Skeletal muscle tissue (tissue), 4 donors: ENCODE results near the gene PIGK. TPM values are rescaled to one million over a fixed set of nuclear protein-coding genes. Genes with fewer than 3 reads are reported as not detected.
"Not testable (repeated sequence)": the region's sequence is repeated elsewhere in the genome, so short reads cannot be mapped to it uniquely, and the experiment has no call there.

Experiments used
- H3K27ac ChIP-seq: one replicate; pipeline ENCODE4 v1.7.0; 2013; ENCODE audit warnings: mild to moderate bottlenecking, low read depth, low read length, inconsistent platforms
- H3K27me3 ChIP-seq, 3 donors: one replicate each; pipeline ENCODE4 v1.7.0; 2013; ENCODE audit warnings: low read length in 3 of 3; ENCODE audit not compliant: control insufficient read depth in 3 of 3, insufficient read depth in 3 of 3
- H3K36me3 ChIP-seq, 3 donors: one replicate each; pipeline ENCODE4 v1.7.0; 2013; ENCODE audit warnings: low read length in 3 of 3; ENCODE audit not compliant: control insufficient read depth in 3 of 3, insufficient read depth in 3 of 3
- H3K4me1 ChIP-seq, 3 donors: one replicate each; pipeline ENCODE4 v1.7.0; 2013; ENCODE audit warnings: low read length in 3 of 3, mild to moderate bottlenecking in 3 of 3; ENCODE audit not compliant: control insufficient read depth in 3 of 3, insufficient read depth in 3 of 3
- H3K4me3 ChIP-seq, 3 donors: one replicate each; pipeline ENCODE4 v1.7.0; 2013; ENCODE audit warnings: low read length in 3 of 3
- H3K9ac ChIP-seq, 3 donors: one replicate each; pipeline ENCODE4 v1.7.0; 2013; ENCODE audit warnings: low read length in 3 of 3, mild to moderate bottlenecking in 3 of 3, moderate library complexity in 2 of 3, low read depth in 1 of 3
- H3K9me3 ChIP-seq, 3 donors: one replicate each; pipeline ENCODE4 v1.7.0; 2013; ENCODE audit warnings: low read length in 3 of 3; ENCODE audit not compliant: control insufficient read depth in 3 of 3
- total RNA-seq: library from RNA; depleted of rRNA; stranded (reverse); fragments of >200 nt; gene quantifications from one replicate; pipeline ENCODE4 v1.2.3, GENCODE V29; 2014
- donor health status: Osteomylitis.

Gene PIGK
- total RNA-seq, 1 donor from 2014 or later = 17.7 TPM

DNA sequence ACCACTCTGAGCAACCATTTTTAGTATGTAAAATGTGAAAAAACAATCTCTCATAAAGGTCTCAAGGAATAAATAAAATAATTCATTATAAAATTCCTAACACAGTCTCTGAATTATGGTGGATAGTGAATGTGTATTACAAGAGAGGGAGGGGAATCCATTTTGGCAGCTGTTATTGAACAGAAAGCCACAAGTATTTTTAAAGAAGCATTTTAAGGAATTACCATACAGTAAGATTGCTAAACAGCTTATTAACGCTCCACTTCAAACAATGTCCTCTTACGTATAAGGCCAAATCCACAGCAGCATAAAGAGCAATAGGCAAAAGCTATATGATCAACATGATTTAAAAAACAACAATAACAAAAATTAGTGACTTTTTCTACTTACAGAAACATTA, 18.4 kb downstream of the PIGK start:
- H3K9ac ChIP-seq = no peak overlapping the region
- no peak overlapping the region for H3K27ac ChIP-seq
- no peaks in the 10 kb centered on the region for H3K36me3 ChIP-seq
- no peak overlapping the region for H3K4me3 ChIP-seq
- H3K9me3 ChIP-seq = no peaks in the 10 kb centered on the region
- no peaks in the 10 kb centered on the region for H3K27me3 ChIP-seq
- H3K4me1 ChIP-seq = no peaks in the 10 kb centered on the region

DNA sequence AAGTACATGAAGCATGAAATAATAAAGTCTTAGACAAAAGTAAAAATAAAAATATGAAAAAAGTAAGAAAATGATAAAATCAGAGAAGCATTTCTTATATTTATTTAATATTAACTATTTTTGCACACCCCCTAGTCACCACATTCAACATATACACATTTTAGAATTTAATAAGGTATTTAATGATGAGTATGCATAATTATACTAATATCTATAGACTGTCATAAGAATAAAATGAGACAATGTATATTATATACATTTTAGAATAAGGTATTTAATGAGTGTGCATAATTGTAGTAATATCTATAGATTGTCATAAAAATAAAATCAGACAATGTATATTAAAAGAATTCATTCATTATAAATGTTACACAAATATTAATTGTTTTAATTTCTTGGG, 18.9 kb downstream of the PIGK start:
- Histone ChIP-seq H3K4me1 (no peaks in the 10 kb centered on the region), H3K4me3 (no peak overlapping the region), H3K36me3 (no peaks in the 10 kb centered on the region), H3K27ac (no peak overlapping the region), H3K9ac (no peak overlapping the region), H3K9me3 (no peaks in the 10 kb centered on the region), H3K27me3 (no peaks in the 10 kb centered on the region)

DNA sequence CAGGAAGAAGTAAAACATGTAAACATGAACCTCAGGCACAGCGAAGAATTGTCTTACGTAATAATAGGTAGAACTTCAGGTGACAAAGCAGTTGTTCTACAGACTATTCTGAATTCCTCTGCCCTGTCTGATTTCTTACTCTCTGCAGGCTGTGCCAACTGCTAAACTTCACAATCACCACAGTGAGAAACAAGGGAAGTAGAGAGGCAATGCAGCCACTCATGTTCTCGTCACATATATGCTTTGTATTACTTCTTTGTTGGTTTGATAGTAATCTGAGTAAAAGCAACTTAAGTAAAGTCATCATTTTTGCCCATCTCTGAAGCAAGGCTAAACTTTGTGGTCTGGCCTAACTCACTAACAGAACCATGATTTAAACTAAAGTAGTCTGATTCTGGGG, 21.9 kb downstream of the PIGK start:
- Histone ChIP-seq H3K27ac (no peak overlapping the region), H3K27me3 (no peaks in the 10 kb centered on the region), H3K4me3 (no peak overlapping the region), H3K9me3 (no peaks in the 10 kb centered on the region), H3K9ac (no peak overlapping the region), H3K4me1 (no peaks in the 10 kb centered on the region), H3K36me3 (no peaks in the 10 kb centered on the region)

DNA sequence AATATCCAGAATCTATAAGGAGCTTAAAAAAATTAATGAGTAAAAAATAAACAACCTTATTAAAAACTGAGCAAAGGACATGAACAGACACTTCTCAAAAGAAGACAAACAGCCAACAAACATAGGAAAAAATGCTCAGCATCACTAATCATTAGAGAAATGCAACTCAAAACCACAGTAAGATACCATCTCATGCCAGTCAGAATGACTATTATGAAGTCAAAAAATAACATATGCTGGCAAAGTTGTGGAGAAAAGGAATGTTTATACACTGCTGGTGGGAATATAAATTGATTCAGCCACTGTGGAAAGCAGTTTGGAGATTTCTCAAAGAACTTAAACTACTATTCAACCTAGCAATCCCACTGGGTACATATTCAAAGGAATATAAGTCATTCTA, 25.3 kb downstream of the PIGK start:
- H3K9ac ChIP-seq = no peak overlapping the region
- H3K4me3 ChIP-seq = no peak overlapping the region
- no peaks in the 10 kb centered on the region for H3K4me1 ChIP-seq
- no peaks in the 10 kb centered on the region for H3K9me3 ChIP-seq
- no peaks in the 10 kb centered on the region for H3K36me3 ChIP-seq
- no peak overlapping the region for H3K27ac ChIP-seq
- no peaks in the 10 kb centered on the region for H3K27me3 ChIP-seq

DNA sequence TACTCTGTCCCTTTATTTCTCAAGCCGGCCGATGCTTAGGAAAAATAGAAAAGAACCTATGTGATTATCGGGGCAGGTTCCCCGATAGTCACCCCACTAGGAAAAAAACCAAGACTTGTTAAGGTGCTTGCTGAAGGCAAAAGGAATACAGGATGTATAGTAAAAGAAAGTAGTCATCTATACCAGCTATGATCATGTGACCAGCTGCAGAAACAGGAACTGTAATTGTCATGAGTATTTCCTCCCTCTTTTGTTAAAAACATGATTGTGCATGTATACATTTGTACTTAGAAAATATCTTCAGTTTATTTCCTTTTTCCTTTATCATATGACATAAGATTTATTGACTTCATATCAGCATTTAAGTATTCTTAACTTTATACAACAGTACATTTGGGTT, 30.5 kb downstream of the PIGK start:
- Histone ChIP-seq H3K36me3 (peaks cover 0 to 2% (median 0%) of the 10 kb centered on the region in 3 donors), H3K4me3 (no peak overlapping the region), H3K27ac (no peak overlapping the region), H3K9me3 (no peaks in the 10 kb centered on the region), H3K27me3 (no peaks in the 10 kb centered on the region), H3K4me1 (no peaks in the 10 kb centered on the region), H3K9ac (no peak overlapping the region)

DNA sequence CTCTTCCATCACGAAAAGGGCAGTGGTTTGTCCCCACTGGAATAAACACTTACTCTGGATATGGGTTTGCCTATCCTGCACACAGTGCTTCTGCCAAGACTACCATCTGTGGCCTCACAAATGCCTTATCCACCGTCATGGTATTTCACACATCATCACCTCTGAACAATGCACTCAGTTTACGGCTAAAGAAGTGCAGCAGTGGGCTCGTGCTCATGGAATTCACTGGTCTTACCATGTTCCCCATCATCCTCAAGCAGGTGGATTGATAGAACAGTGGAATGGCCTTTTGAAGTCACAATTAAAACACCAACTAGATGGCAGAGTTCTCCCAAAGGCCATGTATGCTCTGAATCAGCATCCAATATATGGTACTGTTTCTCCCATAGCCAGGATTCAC, 32.3 kb downstream of the PIGK start:
- H3K36me3 ChIP-seq, H3K9me3 ChIP-seq, H3K4me1 ChIP-seq, H3K27me3 ChIP-seq, H3K9ac ChIP-seq, H3K27ac ChIP-seq, H3K4me3 ChIP-seq: not testable (repeated sequence)

DNA sequence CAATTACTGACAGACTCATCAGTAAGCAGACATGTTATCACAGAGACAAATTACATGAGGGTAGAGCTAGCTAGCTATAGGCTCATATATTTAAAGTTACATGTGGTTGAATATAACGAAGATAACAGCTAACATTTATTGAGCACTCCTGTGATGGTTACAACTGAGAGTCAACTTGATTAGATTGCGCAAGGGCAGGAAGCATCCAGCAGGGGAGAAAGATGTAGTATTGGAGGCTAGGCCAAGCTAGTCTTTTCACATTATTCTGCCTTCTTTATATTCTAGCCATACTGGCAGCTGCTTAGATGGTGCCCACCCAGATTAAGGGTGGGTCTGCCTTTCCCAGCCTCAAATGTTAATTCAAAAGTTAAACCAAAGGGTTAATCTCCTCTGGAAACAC, 37.1 kb downstream of the PIGK start:
- H3K27ac ChIP-seq = no peak overlapping the region
- H3K27me3 ChIP-seq = no peaks in the 10 kb centered on the region
- no peak overlapping the region for H3K4me3 ChIP-seq
- H3K4me1 ChIP-seq = no peaks in the 10 kb centered on the region
- peaks cover 0 to 2% (median 0%) of the 10 kb centered on the region in 3 donors for H3K36me3 ChIP-seq
- H3K9me3 ChIP-seq = no peaks in the 10 kb centered on the region
- no peak overlapping the region for H3K9ac ChIP-seq

DNA sequence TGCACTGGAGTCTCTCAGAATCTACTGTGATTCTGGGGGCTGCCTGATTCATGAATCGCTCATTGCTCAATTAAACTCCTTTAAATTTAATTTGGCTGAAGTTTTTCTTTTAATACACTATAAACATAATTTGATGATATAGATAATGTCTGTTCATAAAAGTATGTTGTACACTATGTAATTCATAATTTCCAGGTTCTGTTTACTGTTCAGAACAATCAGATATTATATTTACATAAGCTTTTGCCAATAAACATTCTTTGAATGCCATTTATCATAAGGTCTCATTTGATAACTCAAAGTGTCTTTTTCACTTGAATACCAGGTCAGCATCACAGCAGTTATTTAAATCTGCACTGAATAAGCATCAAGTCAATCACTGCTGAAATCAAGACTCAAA, 39.6 kb downstream of the PIGK start:
- no peaks in the 10 kb centered on the region for H3K36me3 ChIP-seq
- no peaks in the 10 kb centered on the region for H3K4me1 ChIP-seq
- no peak overlapping the region for H3K4me3 ChIP-seq
- H3K27ac ChIP-seq = no peak overlapping the region
- no peaks in the 10 kb centered on the region for H3K9me3 ChIP-seq
- H3K9ac ChIP-seq = no peak overlapping the region
- no peaks in the 10 kb centered on the region for H3K27me3 ChIP-seq

DNA sequence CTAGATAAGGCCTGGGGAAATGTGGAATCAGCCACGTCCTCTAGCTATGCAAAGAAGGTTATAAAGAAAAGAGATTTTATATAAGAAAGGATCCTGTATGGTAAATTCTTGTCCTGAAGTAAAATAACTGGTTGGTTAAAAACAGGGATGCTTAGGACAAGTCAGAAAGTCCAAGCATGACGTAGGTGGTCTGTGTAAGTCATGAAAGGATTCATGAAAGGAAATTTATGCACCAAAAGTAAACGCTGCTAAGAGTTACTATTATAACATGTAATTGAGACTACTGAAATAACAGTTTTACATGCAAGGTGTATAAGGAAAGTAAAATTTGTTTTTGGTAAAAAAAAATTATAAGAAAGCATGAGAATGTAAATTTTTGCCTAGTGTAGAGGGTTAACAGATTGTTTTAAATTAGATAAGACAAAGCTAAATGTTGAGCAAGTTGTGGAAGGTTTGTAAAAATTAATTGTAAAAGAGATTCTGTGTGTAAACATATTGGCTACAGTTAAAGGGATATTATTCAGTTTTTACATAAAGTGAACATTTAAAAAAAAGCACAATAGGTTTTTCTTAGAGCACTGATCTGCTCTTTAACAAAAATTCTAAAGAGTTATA, 43.9 kb downstream of the PIGK start:
- H3K9ac ChIP-seq = no peak overlapping the region
- no peaks in the 10 kb centered on the region for H3K36me3 ChIP-seq
- no peak overlapping the region for H3K4me3 ChIP-seq
- no peaks in the 10 kb centered on the region for H3K4me1 ChIP-seq
- H3K27ac ChIP-seq = no peak overlapping the region
- no peaks in the 10 kb centered on the region for H3K27me3 ChIP-seq
- no peaks in the 10 kb centered on the region for H3K9me3 ChIP-seq

DNA sequence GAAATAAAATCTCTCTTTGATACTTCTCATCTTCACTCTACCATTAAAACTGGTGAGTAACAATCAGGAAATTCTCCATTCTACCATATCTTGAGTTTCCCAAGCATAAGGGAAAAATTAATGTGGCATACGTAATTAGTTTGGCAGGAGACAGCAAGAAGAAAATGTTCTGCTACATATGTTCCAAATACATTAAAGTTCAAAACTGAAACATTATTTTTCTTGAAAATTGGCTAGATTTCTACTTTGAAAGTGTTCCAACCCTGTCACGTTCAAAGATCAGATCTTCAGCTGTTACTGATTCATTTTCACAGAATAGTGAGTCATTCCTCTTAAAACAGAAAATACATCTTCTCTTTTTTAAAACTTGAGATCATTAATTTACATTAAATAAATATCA, 48.5 kb downstream of the PIGK start:
- Histone ChIP-seq H3K4me1 (no peaks in the 10 kb centered on the region), H3K9ac (no peak overlapping the region), H3K36me3 (no peaks in the 10 kb centered on the region), H3K27me3 (no peaks in the 10 kb centered on the region), H3K4me3 (no peak overlapping the region), H3K27ac (no peak overlapping the region), H3K9me3 (no peaks in the 10 kb centered on the region)

DNA sequence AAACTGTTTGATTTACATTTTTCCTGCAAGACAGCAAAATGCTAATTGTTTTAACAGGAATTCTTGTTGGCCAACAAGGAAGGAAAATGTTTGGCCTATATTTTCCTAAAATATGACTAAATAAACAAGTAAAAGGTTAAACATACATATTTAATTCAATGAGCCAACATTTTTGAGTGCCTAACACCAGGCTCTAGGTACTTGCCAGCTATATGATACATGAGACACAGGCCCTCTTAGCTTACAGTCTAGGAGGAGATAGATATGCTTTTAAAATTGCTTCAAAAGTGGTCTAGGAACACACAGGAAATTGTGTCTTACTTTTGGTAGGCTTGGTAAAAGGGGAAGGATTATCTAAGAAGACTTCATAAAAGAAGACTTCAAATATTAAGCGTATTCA, 50.9 kb downstream of the PIGK start:
- Histone ChIP-seq H3K27ac (no peak overlapping the region), H3K9ac (no peak overlapping the region), H3K9me3 (no peaks in the 10 kb centered on the region), H3K4me3 (no peak overlapping the region), H3K4me1 (no peaks in the 10 kb centered on the region), H3K36me3 (peaks cover 0 to 5% (median 0%) of the 10 kb centered on the region in 3 donors), H3K27me3 (no peaks in the 10 kb centered on the region)
